GM12878 (cell line): ENCODE data around the gene CCDC28B. TPM values are rescaled to one million over a fixed set of nuclear protein-coding genes. Genes with fewer than 3 reads are reported as not detected.

Source experiments
- ATAC-seq: fragments of 200-7000 bp; cut with Tn5 transposase; 3 replicates; pipeline ENCODE4 v1.9.1; 2020; ENCODE audit warnings: mild to moderate bottlenecking, moderate library complexity
- BruUV-seq: library from RNA; stranded (reverse); fragments of 400-500 nt; replicated peaks from 2 replicates; lab custom pipeline; 2021; lab: Mats Ljungman, UMichigan
- CTCF ChIA-PET: fragments of 300-600 bp; sonication (Branson Sonifier 250); formaldehyde crosslinking; extraction: SDS; loops from one replicate; lab custom pipeline; 2021; ENCODE audit warnings: inconsistent platforms; lab: Yijun Ruan, JAX
- POLR2A ChIA-PET: fragments of 350-600 bp; formaldehyde crosslinking; extraction: SDS; loops from one replicate; lab custom pipeline; 2021; ENCODE audit warnings: inconsistent platforms; lab: Charles Lee
- RAD21 ChIA-PET: fragments of 300-600 bp; sonication (Branson Sonifier 250); formaldehyde crosslinking; loops from one replicate; lab custom pipeline; 2023; ENCODE audit warnings: antibody characterized with exemption; ENCODE audit not compliant: unreplicated experiment; lab: Charles Lee
- SMC1A ChIA-PET: fragments of 300-600 bp; sonication (Branson Sonifier 250); formaldehyde crosslinking; loops from one replicate; lab custom pipeline; 2023; ENCODE audit not compliant: unreplicated experiment, uncharacterized antibody; lab: Charles Lee
- DNase-seq: peaks from one replicate; pipeline ENCODE4 v3.0.0-alpha.2; 2011; ENCODE audit warnings: low read depth, low spot score
- FAIRE-seq: peaks from 3 replicates; lab custom pipeline; 2011; peaks lifted over from hg19 to GRCh38; lab: Jason Lieb, UNC
- H2AFZ ChIP-seq: 2 replicates; pipeline ENCODE4 v1.6.0; 2011; ENCODE audit warnings: low read depth, low read length, control low read depth; ENCODE audit not compliant: control insufficient read depth
- H3K27ac ChIP-seq: 2 replicates; pipeline ENCODE4 v1.5.1; 2011; ENCODE audit warnings: control low read depth; ENCODE audit not compliant: control insufficient read depth, insufficient read depth
- H3K27me3 ChIP-seq, 2 experiments: replicated peaks in 1 of 2; 2 replicates each; pipeline versions ENCODE4 v1.6.0 to v1.6.1; 2011; ENCODE audit warnings: low read length in 1 of 2; ENCODE audit not compliant: control insufficient read depth in 2 of 2, insufficient read depth in 2 of 2
- H3K36me3 ChIP-seq, 2 experiments: 2 replicates each; pipeline ENCODE4 v1.5.1; 2011; ENCODE audit warnings: low read length in 1 of 2; ENCODE audit not compliant: control insufficient read depth in 2 of 2, insufficient read depth in 2 of 2
- H3K4me1 ChIP-seq: 2 replicates; pipeline ENCODE4 v1.6.1; 2011; ENCODE audit warnings: mild to moderate bottlenecking, low read length, moderate library complexity, mixed read lengths; ENCODE audit not compliant: control insufficient read depth, insufficient read depth
- H3K4me2 ChIP-seq: 2 replicates; pipeline ENCODE4 v1.6.0; 2011; ENCODE audit warnings: control low read depth; ENCODE audit not compliant: control insufficient read depth, insufficient read depth
- H3K4me3 ChIP-seq: fragments of 200-600 bp; sonication (generic); 2 replicates; pipeline ENCODE4 v1.5.1; 2016
- H3K79me2 ChIP-seq: 2 replicates; pipeline ENCODE4 v1.6.0; 2011; ENCODE audit warnings: low read length; ENCODE audit not compliant: control insufficient read depth, insufficient read depth
- H3K9ac ChIP-seq: 2 replicates; pipeline ENCODE4 v1.8.0; 2011; ENCODE audit warnings: low read length, control low read depth, mixed read lengths; ENCODE audit not compliant: control insufficient read depth, insufficient read depth
- H3K9me3 ChIP-seq: replicated peaks from 3 replicates; pipeline ENCODE4 v1.5.1; 2011; ENCODE audit warnings: mild to moderate bottlenecking, low read length; ENCODE audit not compliant: control insufficient read depth, insufficient read depth
- H4K20me1 ChIP-seq: 2 replicates; pipeline ENCODE4 v1.6.0; 2011; ENCODE audit not compliant: control insufficient read depth, insufficient read depth
- EGR1 ChIP-seq, 2 experiments: IDR thresholded peaks; 1 replicate in 1 of 2; 2 replicates in 1 of 2; pipeline ENCODE4 v1.6.1; 2011 to 2012; ENCODE audit warnings: low read depth in 2 of 2, low read length in 2 of 2, borderline replicate concordance in 1 of 2, mild to moderate bottlenecking in 1 of 2, moderate library complexity in 1 of 2
- HDGF ChIP-seq: fragments of 450-650 bp; IDR thresholded peaks from 2 replicates; pipeline ENCODE4 v1.6.1; 2016; ENCODE audit warnings: antibody characterized with exemption
- WGBS: methylation state at CpG from one replicate; pipeline ENCODE4 v1.1.6; 2016; ENCODE audit warnings: low lambda C conversion rate; ENCODE audit not compliant: insufficient replicate concordance, insufficient coverage; ENCODE audit errors: missing lambda C conversion rate; 5-methylcytosine and 5-hydroxymethylcytosine counted together
- in situ Hi-C: fragments of 300-500 bp; cut with MboI; formaldehyde crosslinking; loops from 9 replicates; pipeline ENCODE4 v1.14.3; 2018; ENCODE audit warnings: mixed read lengths
- intact Hi-C: fragments of 100-400 bp; cut with micrococcal nuclease; formaldehyde crosslinking; loops from one replicate; pipeline ENCODE4 v1.14.2; 2022; ENCODE audit not compliant: unreplicated experiment
- polyA plus RNA-seq, 11 experiments: library from polyadenylated mRNA; depleted of rRNA in 4 of 11; unstranded in 6 of 11; stranded (reverse) in 5 of 11; fragments of >200 nt; fragmentation: Nextera tagmentation in 4 of 11; fragmentation: Illumina TruSeq in 1 of 11; extraction: Ambion mirVana in 4 of 11; extraction: Trizol in 1 of 11; gene quantifications; 1 replicate in 1 of 11; 2 replicates in 10 of 11; pipeline versions ENCODE4 v1.2.1 to v1.2.3, GENCODE V29; 2011 to 2016; ENCODE audit warnings: inconsistent platforms in 2 of 11, missing spikeins in 2 of 11, low read depth in 1 of 11
- total RNA-seq, 4 experiments: library from RNA; depleted of rRNA in 3 of 4; stranded (reverse); fragments of >200 nt in 3 of 4; fragmentation: Illumina TruSeq in 1 of 4; extraction: Trizol in 1 of 4; gene quantifications; 2 replicates each; pipeline versions ENCODE4 v1.2.1 to v1.2.3, GENCODE V29; 2013 to 2021
- TF ChIP-seq, protein P1 (sequence below): fragments of 450-650 bp; IDR thresholded peaks from 2 replicates; pipeline ENCODE4 v1.6.1; 2017; ENCODE audit warnings: mild to moderate bottlenecking, low read depth, inconsistent platforms; ENCODE audit not compliant: poor library complexity, severe bottlenecking

Gene CCDC28B
- total and polyA plus RNA-seq, 10 of the 15 experiments (the other 5 are each of a cell fraction or from before 2014, with no cell fraction given): 10.5 to 135 (median 90.6) TPM

DNA sequence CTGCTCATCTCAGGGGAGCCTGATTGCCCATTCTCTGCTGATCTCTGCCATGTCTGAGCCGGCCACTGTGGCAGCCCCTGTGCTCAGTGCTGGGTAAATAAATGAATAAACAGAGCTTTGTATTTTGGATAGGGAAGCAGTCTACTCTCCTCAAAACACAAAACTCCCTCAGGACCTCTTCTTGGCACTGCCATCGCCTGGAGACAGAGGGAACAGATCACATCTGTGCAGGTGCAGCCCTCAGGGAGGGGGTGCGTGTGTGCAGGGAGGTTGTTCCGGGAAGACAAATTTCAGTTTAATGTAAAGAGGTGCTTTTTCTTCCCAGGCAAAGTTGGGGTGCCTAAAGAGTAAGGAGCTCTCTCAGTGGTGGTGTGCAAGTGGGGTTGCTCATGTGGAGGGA is 38.9 kb downstream of the CCDC28B start:
- no TSS peak for BruUV-seq
- DNase-seq (no peak), FAIRE-seq (no peak), ATAC-seq (no peak)
- Histone ChIP-seq H3K4me2 (no peak overlapping the region), H3K4me3 (no peak overlapping the region), H3K9me3 (no peaks in the 10 kb centered on the region), H3K4me1 (peaks cover 21% of the 10 kb centered on the region), H3K79me2 (no peaks in the 10 kb centered on the region), H3K36me3 (no peaks in the 10 kb centered on the region), H4K20me1 (no peaks in the 10 kb centered on the region), H3K27me3 (no peaks in the 10 kb centered on the region), H3K9ac (no peak overlapping the region), H3K27ac (no peak overlapping the region), H2AFZ (no peak overlapping the region)
- in situ Hi-C loops: no loop called here
- intact Hi-C loops: no loop called here
- 57% methylated on average over 4 of the region's 4 CpGs for WGBS
- SMC1A ChIA-PET: interaction anchor here (1.7 to 5.2 kb wide), 3 partner anchors 10 to 162 kb away, joined by 8 to 37 read pairs (median 11); no protein-coding TSS in a partner anchor
- TF ChIP-seq EGR1 (IDR thresholded peaks at IDR 0.05; ENCODE audit: borderline replicate concordance in 1 of 2, low read depth in 2 of 2, low read length in 2 of 2): no peak
- TF ChIP-seq HDGF: no peak
- TF ChIP-seq, protein P1, sequence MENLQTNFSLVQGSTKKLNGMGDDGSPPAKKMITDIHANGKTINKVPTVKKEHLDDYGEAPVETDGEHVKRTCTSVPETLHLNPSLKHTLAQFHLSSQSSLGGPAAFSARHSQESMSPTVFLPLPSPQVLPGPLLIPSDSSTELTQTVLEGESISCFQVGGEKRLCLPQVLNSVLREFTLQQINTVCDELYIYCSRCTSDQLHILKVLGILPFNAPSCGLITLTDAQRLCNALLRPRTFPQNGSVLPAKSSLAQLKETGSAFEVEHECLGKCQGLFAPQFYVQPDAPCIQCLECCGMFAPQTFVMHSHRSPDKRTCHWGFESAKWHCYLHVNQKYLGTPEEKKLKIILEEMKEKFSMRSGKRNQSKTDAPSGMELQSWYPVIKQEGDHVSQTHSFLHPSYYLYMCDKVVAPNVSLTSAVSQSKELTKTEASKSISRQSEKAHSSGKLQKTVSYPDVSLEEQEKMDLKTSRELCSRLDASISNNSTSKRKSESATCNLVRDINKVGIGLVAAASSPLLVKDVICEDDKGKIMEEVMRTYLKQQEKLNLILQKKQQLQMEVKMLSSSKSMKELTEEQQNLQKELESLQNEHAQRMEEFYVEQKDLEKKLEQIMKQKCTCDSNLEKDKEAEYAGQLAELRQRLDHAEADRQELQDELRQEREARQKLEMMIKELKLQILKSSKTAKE: no peak
- RAD21 ChIA-PET: interaction anchor here (0.8 to 3.0 kb wide), 4 partner anchors 9 to 77 kb away, joined by 3 to 14 read pairs (median 6); partner anchors contain the start of gene HDAC1
- CTCF ChIA-PET: interaction anchor here (0.6 to 6.0 kb wide), 7 partner anchors 10 to 58 kb away, joined by 3 to 50 read pairs (median 6); partner anchors contain the start of genes EIF3I, FAM167B, LCK and TMEM234
- POLR2A ChIA-PET: interaction anchor here (1.1 to 1.2 kb wide), 2 partner anchors 9 to 18 kb away, joined by 3 to 4 read pairs; no protein-coding TSS in a partner anchor
